Measurements from ENCODE around the gene MAST3. TPM values are rescaled to one million over a fixed set of nuclear protein-coding genes. Genes with fewer than 3 reads are reported as not detected.

Gene MAST3
- total and polyA plus RNA-seq, 2 donors (not counting 3 experiments of a cell fraction or from before 2014, with no cell fraction given): 1.5 to 2.7 TPM

- intact Hi-C loops (cut with micrococcal nuclease): no loop called here
- H3K27ac ChIP-seq (ENCODE audit: insufficient read depth, low read depth, low read length): no peak overlapping the region
- H3K36me3 ChIP-seq (ENCODE audit: control insufficient read depth in 2 of 2, extremely low read depth in 1 of 2, insufficient read depth in 2 of 2, low read length in 2 of 2): no peaks in the 10 kb centered on the region
- FAIRE-seq: no peak
- BruUV-seq (replicated peaks): no TSS peak
- H3K4me2 ChIP-seq (ENCODE audit: insufficient read depth, low read length): no peak overlapping the region
- H2AFZ ChIP-seq (ENCODE audit: low read depth, low read length): no peak overlapping the region
- H3K9ac ChIP-seq (replicated peaks; ENCODE audit: extremely low read depth, insufficient read depth, low read length): no peak overlapping the region
- H3K9me1 ChIP-seq (replicated peaks; ENCODE audit: control insufficient read depth, extremely low read depth, insufficient read depth, low read length): no peaks in the 10 kb centered on the region
- H3K4me3 ChIP-seq (replicated peaks in 1 of 3; ENCODE audit: insufficient read depth in 1 of 3, low read depth in 1 of 3, low read length in 3 of 3): no peak overlapping the region
- TF ChIP-seq JUN (IDR thresholded peaks at IDR 0.05; ENCODE audit: borderline replicate concordance, insufficient read depth, insufficient read length, low read depth) (no peak), MYC (IDR thresholded peaks at IDR 0.05; ENCODE audit: low read depth, low read length) (no peak), EZH2 (IDR thresholded peaks at IDR 0.05; ENCODE audit: borderline replicate concordance, low read depth, low read length, severe bottlenecking) (no peak)
- DNase-seq (ENCODE audit: low read depth, low spot score): no peak
- POLR2A ChIA-PET: no interaction called here
- no peaks in the 10 kb centered on the region for H3K79me2 ChIP-seq (ENCODE audit: control insufficient read depth, insufficient read depth, low read length)
- no peaks in the 10 kb centered on the region for H3K9me3 ChIP-seq (replicated peaks; ENCODE audit: control insufficient read depth, insufficient read depth, low read length)
- no peaks in the 10 kb centered on the region for H4K20me1 ChIP-seq (replicated peaks; ENCODE audit: control insufficient read depth, extremely low read depth, insufficient read depth, low read length)
- H3K4me1 ChIP-seq (ENCODE audit: control insufficient read depth, extremely low read depth, insufficient read depth, low read length): no peaks in the 10 kb centered on the region
- dilution Hi-C loops (cut with MboI; ENCODE audit: extremely low pct_ligation_motif_present, low sequenced_read_pairs): no loop called here
- CTCF ChIA-PET: interaction anchor here (0.7 to 1.2 kb wide), 2 partner anchors 41 to 65 kb away, joined by 3 read pairs; no protein-coding TSS in a partner anchor
- H3K27me3 ChIP-seq (ENCODE audit: control insufficient read depth in 2 of 2, insufficient read depth in 2 of 2, low read length in 2 of 2): no peaks in the 10 kb centered on the region
These were observed 25.2 kb upstream of the MAST3 start for GRCh38 chr19:18072335-18072734.

GRCh38 chr19:18073197-18073596, 24.4 kb upstream of the MAST3 start:
- dilution Hi-C loops (cut with MboI; ENCODE audit: extremely low pct_ligation_motif_present, low sequenced_read_pairs) (no loop called here), intact Hi-C loops (cut with micrococcal nuclease) (no loop called here)
- H3K27ac ChIP-seq (ENCODE audit: insufficient read depth, low read depth, low read length): no peak overlapping the region
- DNase-seq (ENCODE audit: low read depth, low spot score): no peak
- no TSS peak for BruUV-seq (replicated peaks)
- TF ChIP-seq GATA2 (IDR thresholded peaks at IDR 0.05; ENCODE audit: insufficient read depth, insufficient read length, low read depth, low read length) (no peak), POLR2A (IDR thresholded peaks at IDR 0.05; ENCODE audit: low read depth, low read length) (no peak), MYC (IDR thresholded peaks at IDR 0.05; ENCODE audit: low read depth, low read length) (no peak), CTCF (IDR thresholded peaks at IDR 0.05; ENCODE audit: extremely low read depth in 1 of 2, insufficient read depth in 1 of 2, low read depth in 1 of 2, low read length in 2 of 2) (no peak), EZH2 (IDR thresholded peaks at IDR 0.05; ENCODE audit: borderline replicate concordance, low read depth, low read length, severe bottlenecking) (no peak), POLR2AphosphoS5 (IDR thresholded peaks at IDR 0.05; ENCODE audit: insufficient read depth, low read depth, low read length) (no peak), MAX (IDR thresholded peaks at IDR 0.05; ENCODE audit: insufficient read depth, insufficient read length) (no peak), FOS (IDR thresholded peaks at IDR 0.05; ENCODE audit: borderline replicate concordance, insufficient read depth, low read length) (no peak), JUN (IDR thresholded peaks at IDR 0.05; ENCODE audit: borderline replicate concordance, insufficient read depth, insufficient read length, low read depth) (no peak)
- ChIA-PET POLR2A (no interaction called here), CTCF (no interaction called here)
- H2AFZ ChIP-seq (ENCODE audit: low read depth, low read length): no peak overlapping the region
- no peaks in the 10 kb centered on the region for H3K9me1 ChIP-seq (replicated peaks; ENCODE audit: control insufficient read depth, extremely low read depth, insufficient read depth, low read length)
- FAIRE-seq: no peak
- no peaks in the 10 kb centered on the region for H3K9me3 ChIP-seq (replicated peaks; ENCODE audit: control insufficient read depth, insufficient read depth, low read length)
- H3K4me3 ChIP-seq (replicated peaks in 1 of 3; ENCODE audit: insufficient read depth in 1 of 3, low read depth in 1 of 3, low read length in 3 of 3): no peak overlapping the region
- no peaks in the 10 kb centered on the region for H3K27me3 ChIP-seq (ENCODE audit: control insufficient read depth in 2 of 2, insufficient read depth in 2 of 2, low read length in 2 of 2)
- no peaks in the 10 kb centered on the region for H4K20me1 ChIP-seq (replicated peaks; ENCODE audit: control insufficient read depth, extremely low read depth, insufficient read depth, low read length)
- H3K4me1 ChIP-seq (ENCODE audit: control insufficient read depth, extremely low read depth, insufficient read depth, low read length): no peaks in the 10 kb centered on the region
- H3K9ac ChIP-seq (replicated peaks; ENCODE audit: extremely low read depth, insufficient read depth, low read length): no peak overlapping the region
- no peaks in the 10 kb centered on the region for H3K79me2 ChIP-seq (ENCODE audit: control insufficient read depth, insufficient read depth, low read length)
- no peak overlapping the region for H3K4me2 ChIP-seq (ENCODE audit: insufficient read depth, low read length)
- no peaks in the 10 kb centered on the region for H3K36me3 ChIP-seq (ENCODE audit: control insufficient read depth in 2 of 2, extremely low read depth in 1 of 2, insufficient read depth in 2 of 2, low read length in 2 of 2)

All from endothelial cell of umbilical vein (primary cell).